GM19238 (cell line): Measurements from ENCODE around the gene SEC24B.
"Not testable (repeated sequence)": the region's sequence is repeated elsewhere in the genome, so short reads cannot be mapped to it uniquely, and the experiment has no call there.

Experiments
- DNase-seq: peaks from one replicate; pipeline ENCODE4 v3.0.0; 2011; ENCODE audit warnings: low spot score; ENCODE audit not compliant: insufficient read length

SEC24B gene

DNA sequence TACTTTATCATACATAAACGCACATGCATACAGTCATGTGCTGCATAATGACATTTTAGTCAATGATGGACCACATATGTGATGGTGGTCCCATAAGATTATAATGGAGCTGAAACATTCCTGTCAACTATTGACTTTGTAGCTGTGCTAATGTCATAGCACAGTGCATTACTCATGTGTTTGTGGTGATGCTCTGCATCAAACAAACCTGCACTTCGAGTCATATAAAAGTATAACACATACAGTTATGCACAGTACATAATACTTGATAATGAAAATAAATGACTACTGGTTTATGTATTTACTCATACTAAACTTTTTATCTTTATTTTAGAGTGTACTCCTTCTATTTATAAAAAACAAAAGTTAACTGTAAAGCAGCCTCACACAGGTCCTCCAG lies 65.9 kb downstream of the SEC24B start:
- no peak for DNase-seq

- DNase-seq: no peak
Observed at GRCh38 chr4:109506890-109507289, 73.3 kb downstream of the SEC24B start.

GRCh38 chr4:109510687-109511086 lies 77.1 kb downstream of the SEC24B start:
- no peak for DNase-seq

DNA sequence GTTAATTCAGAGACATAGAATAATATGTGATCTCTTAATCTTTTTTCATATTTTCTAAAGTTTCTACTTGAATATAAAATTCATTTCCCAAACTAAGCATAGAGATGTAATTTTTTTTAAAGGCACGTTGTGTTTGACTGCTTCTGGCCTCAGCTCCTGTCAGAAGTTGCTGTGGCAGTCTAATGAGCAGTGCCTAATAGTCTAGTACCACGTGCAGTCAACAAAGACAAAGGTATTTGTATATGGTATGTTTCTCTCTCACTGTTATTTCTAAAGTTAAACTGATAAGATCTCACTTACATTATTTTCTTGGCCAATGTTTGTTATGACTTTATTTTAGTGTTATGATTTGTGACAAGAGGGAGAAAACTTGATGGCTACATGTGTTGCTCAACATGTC lies 77.8 kb downstream of the SEC24B start:
- DNase-seq: no peak

GRCh38 chr4:109513368-109513767 lies 79.8 kb downstream of the SEC24B start:
- DNase-seq: not testable (repeated sequence)

GRCh38 chr4:109532182-109532581 lies 98.6 kb downstream of the SEC24B start:
- no peak for DNase-seq

DNA sequence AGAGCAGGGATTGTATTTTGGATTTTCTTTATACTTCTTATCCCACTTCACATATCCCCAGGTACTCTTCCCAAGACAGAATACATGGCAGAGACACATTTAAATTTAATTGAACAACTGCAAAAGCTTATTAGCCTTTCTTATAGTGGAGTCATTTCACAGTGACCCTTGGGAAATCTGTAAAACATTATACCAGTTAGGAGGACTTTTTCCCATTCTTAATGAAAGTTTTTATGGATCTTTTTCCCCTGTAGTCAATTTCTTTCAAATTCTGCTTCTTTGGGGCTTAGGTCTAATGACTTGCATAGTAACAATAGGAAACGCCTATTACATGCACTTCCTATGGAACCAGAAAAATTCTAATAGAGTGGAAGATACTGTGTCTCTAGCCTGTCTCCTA lies 111.8 kb downstream of the SEC24B start:
- no peak for DNase-seq

DNA sequence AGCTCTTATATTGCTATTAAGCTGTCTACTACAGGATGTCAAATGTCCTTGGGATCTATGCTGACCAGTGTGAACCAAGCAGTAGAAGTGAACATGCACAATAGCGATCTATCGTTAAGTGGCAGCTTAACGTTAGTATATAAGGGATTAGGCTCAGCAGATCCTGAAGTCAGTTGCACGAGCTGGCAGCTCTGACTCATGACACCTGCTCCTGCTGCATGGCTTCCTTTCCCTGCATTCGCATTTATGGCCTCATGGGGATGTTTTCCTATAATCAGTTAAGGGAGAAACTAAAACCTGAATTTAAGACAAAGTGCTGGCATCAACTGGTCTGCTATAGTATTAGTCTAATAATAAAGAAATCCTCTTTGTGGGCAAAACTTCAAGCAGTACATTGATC lies 113.8 kb downstream of the SEC24B start:
- no peak for DNase-seq

- no peak for DNase-seq
Observed at GRCh38 chr4:109548655-109549054, 115.0 kb downstream of the SEC24B start.

DNA sequence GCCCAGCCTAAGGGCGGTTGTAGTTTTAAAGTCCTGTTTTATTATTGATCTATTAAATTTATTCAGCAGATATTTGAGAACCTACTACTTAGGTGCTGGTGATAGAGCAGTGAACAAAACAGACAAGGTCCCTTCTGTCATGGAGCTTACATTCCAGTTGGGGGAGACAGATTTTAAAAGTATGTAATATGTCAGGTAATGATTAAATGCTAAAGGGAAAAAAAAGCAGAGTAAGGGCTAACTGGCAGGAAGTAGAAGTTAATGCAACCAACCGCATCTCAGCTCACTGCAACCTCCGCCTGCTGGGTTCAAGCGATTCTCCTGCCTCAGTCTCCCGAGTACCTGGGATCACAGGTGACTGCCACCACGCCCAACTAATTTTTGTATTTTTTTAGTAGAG lies 118.6 kb downstream of the SEC24B start:
- DNase-seq: no peak

DNA sequence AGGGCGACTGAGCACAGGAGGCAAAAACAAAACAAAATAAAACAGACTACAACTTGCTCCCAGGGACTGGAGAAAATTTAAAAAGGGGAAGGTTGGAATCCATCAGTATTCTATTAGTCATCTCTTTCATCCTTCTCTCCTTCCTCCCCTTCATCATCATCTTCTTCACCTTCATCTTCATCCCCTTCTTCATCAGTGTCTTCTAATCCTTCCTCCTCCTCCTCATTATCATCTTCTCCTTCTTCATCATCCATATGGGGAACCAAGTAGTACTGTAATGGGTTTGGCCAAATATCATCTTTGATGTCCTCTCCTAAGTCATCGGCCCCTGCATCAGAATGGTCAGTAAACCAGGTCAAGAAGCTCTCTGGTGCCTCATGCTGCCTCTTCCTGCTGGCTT lies 119.5 kb downstream of the SEC24B start:
- no peak for DNase-seq

DNA sequence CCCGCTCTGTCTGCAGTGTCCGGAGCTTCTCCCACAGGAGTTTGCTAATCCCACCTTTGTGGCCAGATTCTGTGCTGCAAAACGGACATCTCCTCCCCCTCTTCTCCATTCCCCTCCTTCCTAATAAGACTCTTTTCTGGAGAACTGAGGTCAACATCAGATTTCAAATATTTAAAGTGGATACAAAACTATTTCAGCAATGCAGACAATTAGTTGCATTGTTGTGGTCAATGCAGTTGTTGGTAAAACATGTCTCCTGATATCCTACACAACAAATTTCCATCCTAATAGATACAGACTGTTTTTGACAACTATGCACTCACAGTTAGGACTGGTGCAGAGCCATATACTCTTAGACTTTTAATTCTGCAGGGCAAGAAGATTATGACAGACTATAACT lies 121.4 kb downstream of the SEC24B start:
- no peak for DNase-seq

DNA sequence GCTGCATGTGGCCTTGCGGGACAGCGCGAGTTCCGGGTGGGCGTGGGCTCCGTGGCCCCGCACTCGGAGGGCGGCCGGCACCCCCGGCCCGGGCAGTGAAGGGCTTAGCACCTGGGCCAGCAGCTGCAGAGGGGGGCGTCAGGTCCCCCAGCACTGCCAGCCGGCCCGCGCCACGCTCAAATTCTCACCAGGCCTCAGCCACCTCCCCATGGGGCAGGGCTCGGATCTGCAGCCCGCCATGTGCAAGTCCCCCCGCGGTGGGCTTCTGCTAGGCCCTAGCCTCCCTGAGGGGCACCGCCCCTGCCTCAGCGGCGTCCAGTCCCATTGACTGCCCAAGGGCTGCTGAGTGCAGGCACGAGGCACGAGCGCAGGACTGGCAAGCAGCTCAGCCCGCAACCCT lies 123.8 kb downstream of the SEC24B start:
- DNase-seq: no peak

DNA sequence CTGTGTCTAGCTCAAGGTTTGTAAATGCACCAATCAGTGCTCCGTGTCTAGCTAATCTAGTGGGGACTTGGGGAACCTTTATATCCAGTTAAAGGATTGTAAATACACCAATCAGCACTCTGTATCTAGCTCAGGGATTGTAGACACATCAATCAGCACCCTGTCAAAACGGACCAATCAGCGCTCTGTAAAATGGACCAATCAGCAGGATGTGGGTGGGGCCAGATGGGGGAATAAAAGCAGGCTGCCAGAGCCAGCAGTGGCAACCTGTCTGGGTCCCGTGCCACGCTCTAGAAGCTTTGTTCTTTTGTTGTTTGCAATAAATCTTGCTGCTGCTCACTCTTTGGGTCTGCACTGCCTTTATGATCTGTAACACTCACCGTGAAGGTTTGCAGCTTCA lies 124.5 kb downstream of the SEC24B start:
- DNase-seq: not testable (repeated sequence)

DNA sequence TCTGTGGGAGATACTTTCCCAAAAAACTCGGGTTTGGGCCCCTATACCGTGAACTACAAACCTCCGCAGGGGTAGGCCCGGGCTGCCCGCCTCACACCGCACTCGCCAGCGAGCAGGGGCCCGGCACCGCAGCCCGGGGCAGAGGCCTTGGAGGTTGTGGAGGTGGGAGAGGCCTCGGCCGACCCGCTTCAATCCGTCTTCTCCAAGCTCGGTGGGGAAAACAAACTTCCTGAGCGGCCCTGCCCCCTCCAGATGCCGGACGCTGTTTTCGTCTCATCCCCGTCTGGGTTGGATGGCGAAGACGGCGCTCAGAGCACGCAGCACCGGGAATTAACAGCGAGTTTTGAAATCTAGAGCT lies 126.0 kb downstream of the SEC24B start:
- peak; percentile 22 for DNase-seq

DNA sequence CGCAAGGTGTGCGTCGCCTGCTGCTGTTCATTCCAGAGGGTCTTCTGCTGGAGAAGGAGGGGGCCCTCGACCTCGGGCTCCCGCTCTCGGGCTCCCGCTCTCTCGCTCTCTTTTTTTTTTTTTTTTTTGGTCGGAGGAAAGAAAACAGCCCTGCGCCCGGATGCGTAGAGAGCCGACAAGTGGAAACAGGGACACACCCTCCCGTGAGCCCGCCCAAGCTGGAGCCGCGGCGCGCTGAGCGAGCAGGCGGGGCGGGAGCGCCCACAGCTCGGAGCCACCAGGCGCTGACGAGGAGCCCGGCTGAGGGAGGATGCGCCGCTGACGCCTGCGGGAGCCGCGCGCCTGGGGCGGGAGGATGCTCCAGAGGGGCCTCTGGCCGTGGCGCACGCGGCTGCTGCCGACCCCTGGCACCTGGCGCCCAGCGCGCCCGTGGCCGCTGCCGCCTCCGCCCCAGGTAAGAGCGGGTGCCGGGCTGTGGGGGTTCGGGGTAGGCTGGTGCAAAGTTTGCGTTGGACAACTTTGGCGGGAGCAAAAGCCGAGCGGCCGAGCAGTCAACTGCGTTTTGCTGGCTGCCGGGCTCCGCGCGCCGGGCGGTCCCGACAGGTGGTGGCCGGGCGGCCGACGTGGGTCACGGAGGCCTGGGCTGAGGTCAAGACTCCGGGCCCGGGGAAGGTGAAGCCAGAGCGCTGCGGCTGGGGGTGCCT lies 126.5 kb downstream of the SEC24B start, which contains the start of gene MCUB:
Gene MCUB, plus strand, starts transcription at position 264 of the 704 bp plus-strand sequence. Its CDS starts 92 bp downstream, at position 356.
- DNase-seq: peak; percentile 91

- DNase-seq: peak; percentile 54
Observed at GRCh38 chr4:109560687-109561461, 127.3 kb downstream of the SEC24B start.

GRCh38 chr4:109562457-109563239 lies 129.0 kb downstream of the SEC24B start:
- no peak for DNase-seq

- DNase-seq: no peak
Observed at GRCh38 chr4:109571494-109571893, 137.9 kb downstream of the SEC24B start.

DNA sequence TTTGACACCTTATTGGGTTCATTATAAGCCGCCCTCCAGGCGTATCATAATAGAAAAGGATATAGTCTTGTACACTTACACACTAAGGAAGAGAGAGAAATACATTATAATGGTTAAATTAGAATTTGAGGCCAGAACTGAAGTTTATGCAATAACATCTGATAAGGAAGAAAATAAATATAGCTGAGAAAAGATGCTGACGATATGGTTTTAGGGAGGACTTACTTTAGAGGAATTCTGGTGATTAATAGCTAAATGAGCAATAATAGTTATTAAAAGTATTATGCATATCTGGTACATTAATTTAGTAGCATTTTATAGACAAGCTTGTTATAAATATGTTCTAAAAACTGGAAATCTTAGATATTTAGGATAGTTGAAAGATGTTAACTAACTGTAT lies 138.5 kb downstream of the SEC24B start:
- no peak for DNase-seq

DNA sequence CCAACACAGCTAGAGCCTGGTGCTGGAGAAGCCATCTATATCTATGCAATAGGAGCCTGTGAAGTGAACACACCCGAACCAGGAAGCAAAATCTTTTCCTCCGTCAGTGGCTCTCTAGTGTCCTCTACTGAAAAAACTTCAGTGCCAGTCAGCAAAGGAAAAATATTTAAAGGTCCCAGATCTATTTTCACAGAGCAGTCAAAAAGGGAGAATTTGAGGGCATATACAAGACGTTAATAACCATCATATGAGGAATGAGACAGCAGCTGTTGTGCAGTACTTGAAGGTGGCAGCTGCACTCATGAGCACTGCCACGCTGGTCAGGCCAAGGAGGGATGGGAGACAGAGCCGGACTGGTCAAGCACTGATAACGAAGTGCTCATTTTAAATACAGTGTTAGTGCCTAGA lies 140.8 kb downstream of the SEC24B start:
- no peak for DNase-seq
